Neural progenitor cell (in vitro differentiated cells): ENCODE measurements around the gene RBM26. TPM values are rescaled to one million over a fixed set of nuclear protein-coding genes. Genes with fewer than 3 reads are reported as not detected.

Experiments
- DNase-seq: peaks from one replicate; pipeline ENCODE4 v3.0.0-alpha.2; 2016; ENCODE audit warnings: low spot score
- H2AFZ ChIP-seq: fragments of 200-600 bp; sonication (generic); replicated peaks from 2 replicates; pipeline ENCODE4 v1.6.1; 2016; ENCODE audit warnings: antibody characterized with exemption
- H3F3A ChIP-seq: fragments of 200-600 bp; sonication (generic); 2 replicates; pipeline ENCODE4 v1.6.1; 2016; ENCODE audit warnings: antibody characterized with exemption, low read depth
- H3K27ac ChIP-seq: fragments of 200-600 bp; sonication (generic); 2 replicates; pipeline ENCODE4 v1.5.1; 2016; ENCODE audit warnings: mild to moderate bottlenecking
- H3K27me3 ChIP-seq: fragments of 200-600 bp; sonication (generic); 2 replicates; pipeline ENCODE4 v1.6.1; 2016; ENCODE audit warnings: mild to moderate bottlenecking, moderate library complexity
- H3K36me3 ChIP-seq: fragments of 200-600 bp; sonication (generic); 2 replicates; pipeline ENCODE4 v1.5.1; 2016
- H3K4me1 ChIP-seq: fragments of 200-600 bp; sonication (generic); 2 replicates; pipeline ENCODE4 v1.6.1; 2016; ENCODE audit warnings: mixed run types
- H3K4me2 ChIP-seq: fragments of 200-600 bp; sonication (generic); 2 replicates; pipeline ENCODE4 v1.6.1; 2016
- H3K4me3 ChIP-seq: fragments of 200-600 bp; sonication (generic); 2 replicates; pipeline ENCODE4 v1.5.1; 2016
- H3K79me2 ChIP-seq: fragments of 200-600 bp; sonication (generic); 2 replicates; pipeline ENCODE4 v1.6.1; 2016; ENCODE audit warnings: low read depth
- H3K9ac ChIP-seq: fragments of 200-600 bp; sonication (generic); 2 replicates; pipeline ENCODE4 v1.6.1; 2016
- H3K9me3 ChIP-seq: fragments of 200-600 bp; sonication (generic); 2 replicates; pipeline ENCODE4 v1.5.1; 2016; ENCODE audit warnings: low read depth
- H4K20me1 ChIP-seq: fragments of 200-600 bp; sonication (generic); 2 replicates; pipeline ENCODE4 v1.6.1; 2016; ENCODE audit warnings: low read depth
- H3K27ac Mint-ChIP-seq: 3 replicates; pipeline ENCODE4 v1.8.0; 2021; ENCODE audit warnings: mixed read lengths
- H3K27me3 Mint-ChIP-seq: 2 replicates; pipeline ENCODE4 v1.8.0; 2022; ENCODE audit warnings: low read depth, mild to moderate bottlenecking, inconsistent platforms, moderate library complexity, mixed read lengths; ENCODE audit not compliant: insufficient read depth
- H3K36me3 Mint-ChIP-seq: 3 replicates; pipeline ENCODE4 v1.8.0; 2021; ENCODE audit warnings: mixed read lengths
- H3K4me1 Mint-ChIP-seq: 3 replicates; pipeline ENCODE4 v1.8.0; 2021; ENCODE audit warnings: mixed read lengths
- H3K4me3 Mint-ChIP-seq: 3 replicates; pipeline ENCODE4 v1.8.0; 2021; ENCODE audit warnings: mild to moderate bottlenecking, moderate library complexity, mixed read lengths
- H3K9me3 Mint-ChIP-seq: 3 replicates; pipeline ENCODE4 v1.8.0; 2020; ENCODE audit warnings: mixed read lengths
- CTCF ChIP-seq: fragments of 200-600 bp; sonication (generic); IDR thresholded peaks from 2 replicates; pipeline ENCODE4 v1.5.1; 2017; ENCODE audit warnings: antibody characterized with exemption, mild to moderate bottlenecking
- EZH2 ChIP-seq: fragments of 200-600 bp; sonication (generic); IDR thresholded peaks from 2 replicates; pipeline ENCODE4 v1.6.1; 2017; ENCODE audit warnings: antibody characterized with exemption, mild to moderate bottlenecking, moderate library complexity
- EZH2phosphoT487 ChIP-seq: fragments of 200-600 bp; sonication (generic); IDR thresholded peaks from 2 replicates; pipeline ENCODE4 v1.6.1; 2017; ENCODE audit warnings: antibody characterized with exemption
- total RNA-seq: library from RNA; depleted of rRNA; stranded (reverse); fragments of >200 nt; gene quantifications from 2 replicates; pipeline ENCODE4 v1.2.3, GENCODE V29; 2015; ENCODE audit warnings: low replicate concordance

RBM26 gene
- total RNA-seq, 1 donor from 2014 or later = 136 TPM

DNA sequence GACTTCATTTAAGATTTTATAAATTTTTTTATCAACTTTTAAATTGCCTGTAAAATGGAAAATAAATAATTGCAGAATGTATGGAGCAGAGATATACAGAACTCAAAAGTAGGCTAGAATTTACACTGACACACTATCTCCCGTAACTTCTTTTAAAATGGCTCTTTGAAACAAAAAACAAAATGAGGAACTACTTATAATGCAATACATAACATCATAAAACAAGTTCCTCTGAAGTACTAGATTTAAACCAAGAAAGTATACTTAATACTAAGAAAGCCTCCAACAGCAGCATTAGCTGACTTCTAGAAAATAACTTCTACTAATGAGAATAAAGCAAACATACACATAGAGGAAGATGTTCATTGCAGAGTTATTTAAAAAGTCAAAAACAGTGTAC is 17.0 kb downstream of the RBM26 start:
- Mint-ChIP-seq H3K36me3 (peaks cover 55% of the 10 kb centered on the region), H3K27ac (no peak overlapping the region), H3K9me3 (peaks cover 49% of the 10 kb centered on the region), H3K4me1 (no peaks in the 10 kb centered on the region), H3K27me3 (no peaks in the 10 kb centered on the region), H3K4me3 (no peak overlapping the region)
- no peak overlapping the region for H3K4me2 ChIP-seq
- no peaks in the 10 kb centered on the region for H3K27me3 ChIP-seq
- peaks cover 6% of the 10 kb centered on the region for H3K36me3 ChIP-seq
- H3K27ac ChIP-seq = no peak overlapping the region
- DNase-seq = no peak
- peaks cover 20% of the 10 kb centered on the region for H3F3A ChIP-seq
- no peak overlapping the region for H3K9ac ChIP-seq
- H4K20me1 ChIP-seq = peaks cover 76% of the 10 kb centered on the region
- TF ChIP-seq CTCF (no peak), EZH2 (no peak)
- no peak overlapping the region for H2AFZ ChIP-seq
- H3K4me1 ChIP-seq = no peaks in the 10 kb centered on the region
- peaks cover 98% of the 10 kb centered on the region for H3K79me2 ChIP-seq
- H3K9me3 ChIP-seq = no peaks in the 10 kb centered on the region
- no peak overlapping the region for H3K4me3 ChIP-seq

- Histone ChIP-seq H3K79me2 (peaks cover 98% of the 10 kb centered on the region), H3K36me3 (peaks cover 6% of the 10 kb centered on the region), H3K4me3 (no peak overlapping the region), H3K27me3 (no peaks in the 10 kb centered on the region), H2AFZ (no peak overlapping the region), H3K9ac (no peak overlapping the region), H3F3A (peaks cover 10% of the 10 kb centered on the region), H3K9me3 (no peaks in the 10 kb centered on the region), H3K4me1 (no peaks in the 10 kb centered on the region), H4K20me1 (peaks cover 75% of the 10 kb centered on the region), H3K27ac (no peak overlapping the region), H3K4me2 (no peak overlapping the region)
- Mint-ChIP-seq H3K27me3 (no peaks in the 10 kb centered on the region), H3K36me3 (peaks cover 51% of the 10 kb centered on the region), H3K4me1 (no peaks in the 10 kb centered on the region), H3K9me3 (peaks cover 44% of the 10 kb centered on the region), H3K4me3 (no peak overlapping the region), H3K27ac (no peak overlapping the region)
- TF ChIP-seq CTCF = no peak
- no peak for TF ChIP-seq EZH2
- TF ChIP-seq EZH2phosphoT487 = no peak
- DNase-seq = no peak
Observed at GRCh38 chr13:79387853-79388252, 18.2 kb downstream of the RBM26 start.

DNA sequence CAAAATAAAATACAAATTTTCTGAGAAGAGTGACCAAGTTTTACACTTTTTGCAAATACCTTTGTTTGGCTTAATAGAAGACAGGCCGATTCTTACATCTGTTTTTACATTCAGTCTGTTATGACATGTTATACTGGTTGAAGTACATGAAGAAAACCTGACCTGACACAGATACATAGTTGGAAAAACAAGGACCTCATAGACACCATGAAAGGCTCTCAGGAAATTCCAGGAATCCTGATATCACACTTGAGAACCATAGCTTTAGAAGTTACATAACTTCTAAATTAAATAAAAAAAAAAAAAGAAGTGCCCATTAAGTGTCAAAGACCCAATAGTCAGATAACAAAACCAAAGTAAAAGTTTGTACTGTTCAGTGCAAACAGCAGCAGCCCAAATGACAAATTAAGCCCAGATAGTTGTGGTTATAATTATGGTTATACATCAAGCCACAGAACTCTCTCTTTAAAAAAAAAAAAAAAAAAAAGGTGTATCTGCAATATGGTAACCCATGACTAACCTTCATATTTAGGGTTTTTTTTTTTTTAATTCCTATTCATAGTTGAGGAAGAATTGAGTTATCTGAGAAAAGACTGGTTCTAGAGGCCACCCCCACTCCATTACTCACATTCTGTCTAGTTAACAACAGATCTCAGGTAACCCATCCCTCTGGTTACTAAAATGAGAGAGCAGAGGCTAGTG is 19.8 kb downstream of the RBM26 start:
- TF ChIP-seq EZH2 = no peak
- TF ChIP-seq EZH2phosphoT487 = no peak
- TF ChIP-seq CTCF = no peak
- peaks cover 74% of the 10 kb centered on the region for H4K20me1 ChIP-seq
- no peaks in the 10 kb centered on the region for H3K27me3 Mint-ChIP-seq

More for the DNA sequence above, 19.8 kb downstream of the RBM26 start:
- Histone ChIP-seq H3K9me3 (no peaks in the 10 kb centered on the region), H3K4me2 (no peak overlapping the region), H3K9ac (no peak overlapping the region), H3K4me1 (no peaks in the 10 kb centered on the region), H3K36me3 (peaks cover 6% of the 10 kb centered on the region), H3K79me2 (peaks cover 100% of the 10 kb centered on the region), H3K27me3 (no peaks in the 10 kb centered on the region), H3F3A (no peaks in the 10 kb centered on the region), H3K27ac (no peak overlapping the region), H2AFZ (no peak overlapping the region), H3K4me3 (no peak overlapping the region)
- Mint-ChIP-seq H3K36me3 (peaks cover 50% of the 10 kb centered on the region), H3K9me3 (peaks cover 45% of the 10 kb centered on the region), H3K4me3 (no peak overlapping the region), H3K4me1 (no peaks in the 10 kb centered on the region), H3K27ac (no peak overlapping the region)
- no peak for DNase-seq
